NCI-H1417 treated with DMSO at 0.1 percent for 48 hours (cell line): ENCODE results near the gene EHD1.

Experiments used
- DNase-seq: peaks from one replicate; lab custom pipeline; 2025; lab: John Stamatoyannopoulos, UW

EHD1 gene

DNA sequence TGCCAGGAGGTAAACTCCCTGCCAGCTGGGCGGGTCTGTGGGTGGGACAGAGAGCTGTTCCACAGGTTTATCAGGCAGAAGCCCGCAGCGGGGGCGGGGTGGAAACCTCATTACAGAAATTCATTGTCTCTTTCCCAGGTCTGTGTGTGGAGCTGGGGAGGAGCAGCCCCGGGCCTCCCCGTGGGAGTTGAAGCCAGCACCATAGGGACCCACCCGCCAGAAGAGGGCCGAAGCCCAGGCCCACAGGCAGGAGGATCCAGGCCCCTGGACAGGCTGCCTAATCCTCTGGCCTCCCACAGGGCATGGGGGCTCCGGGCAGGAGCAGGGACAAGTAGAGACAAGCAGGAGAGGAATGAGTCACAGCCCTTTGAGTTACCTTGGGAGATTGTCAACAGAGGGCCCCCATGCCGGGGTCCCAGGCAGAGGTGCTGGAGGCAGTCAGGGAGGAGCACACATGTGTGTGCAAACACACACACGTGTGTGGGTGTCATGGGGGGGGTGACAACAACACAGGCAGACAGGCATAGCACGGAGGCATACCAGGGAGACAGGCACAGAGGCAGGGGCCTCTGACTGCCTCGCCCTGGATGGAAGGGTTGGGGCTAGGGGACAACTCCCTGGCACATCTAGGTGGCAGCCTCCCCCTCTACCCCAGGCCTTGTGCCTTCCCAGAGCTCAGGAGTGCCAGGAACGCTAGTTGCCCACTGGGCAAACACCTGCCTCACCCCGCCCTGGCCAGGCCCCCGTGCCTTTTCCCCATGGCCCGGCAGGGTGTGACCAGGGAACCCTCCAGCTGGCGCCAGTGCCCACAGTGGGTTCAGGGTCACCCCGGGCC lies 35.4 kb downstream of the EHD1 start:
- no peak for DNase-seq

DNA sequence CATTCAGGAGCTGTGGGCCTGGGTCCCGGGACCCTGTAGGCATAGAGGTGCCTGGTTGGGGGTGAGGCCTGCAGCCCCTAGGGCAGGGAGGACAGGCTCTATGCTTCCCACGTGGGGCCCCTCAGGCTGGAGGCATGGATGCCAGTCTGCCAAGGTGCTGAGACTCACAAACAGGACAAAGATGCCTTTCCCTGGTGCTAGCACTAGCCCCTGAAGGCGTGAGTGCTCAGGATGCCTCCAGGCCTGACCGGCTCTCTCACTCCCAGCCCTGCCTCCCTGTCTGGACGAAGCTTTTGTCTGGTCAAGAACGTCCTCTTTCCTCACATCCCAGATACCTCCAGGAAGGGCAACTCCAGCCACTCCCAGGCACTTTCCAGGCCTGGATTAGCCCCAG lies 36.1 kb downstream of the EHD1 start:
- no peak for DNase-seq

DNA sequence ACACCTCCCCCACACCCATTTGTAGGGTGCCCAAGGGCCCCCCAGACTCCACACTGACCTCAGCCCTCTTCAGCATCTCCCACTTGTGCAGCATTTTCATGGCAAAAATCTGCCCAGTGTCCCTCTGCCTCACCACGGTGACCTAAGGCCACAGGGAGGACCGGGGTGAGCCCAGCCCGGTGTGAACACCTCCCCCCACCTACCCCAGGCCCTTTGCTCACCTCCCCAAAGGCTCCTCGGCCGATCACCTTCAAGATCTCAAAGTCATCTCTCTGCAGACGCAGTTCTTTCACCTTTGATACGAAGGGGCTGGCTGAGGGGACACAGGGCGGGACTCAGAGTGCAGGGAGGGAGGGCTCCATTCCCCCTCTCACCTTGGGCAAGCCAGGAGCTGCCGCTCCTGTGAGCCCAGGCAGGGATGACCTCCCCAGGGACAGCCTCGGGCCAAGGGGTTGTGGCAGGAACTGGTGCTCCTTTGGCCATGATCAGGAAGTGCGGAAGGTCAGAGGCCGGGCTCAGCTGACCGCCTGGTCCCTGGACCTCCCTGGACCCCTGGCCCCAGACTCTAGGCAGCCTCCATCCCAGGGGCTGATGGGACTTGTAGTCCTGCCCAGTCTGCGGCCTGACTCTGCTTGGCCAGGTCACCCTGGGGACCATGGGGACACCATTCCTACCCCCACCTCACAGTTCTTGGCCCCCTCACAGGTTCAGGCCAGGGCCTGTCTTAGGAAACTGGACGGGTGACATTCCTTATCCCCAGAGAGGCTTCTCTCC lies 36.6 kb downstream of the EHD1 start:
- no peak for DNase-seq

DNA sequence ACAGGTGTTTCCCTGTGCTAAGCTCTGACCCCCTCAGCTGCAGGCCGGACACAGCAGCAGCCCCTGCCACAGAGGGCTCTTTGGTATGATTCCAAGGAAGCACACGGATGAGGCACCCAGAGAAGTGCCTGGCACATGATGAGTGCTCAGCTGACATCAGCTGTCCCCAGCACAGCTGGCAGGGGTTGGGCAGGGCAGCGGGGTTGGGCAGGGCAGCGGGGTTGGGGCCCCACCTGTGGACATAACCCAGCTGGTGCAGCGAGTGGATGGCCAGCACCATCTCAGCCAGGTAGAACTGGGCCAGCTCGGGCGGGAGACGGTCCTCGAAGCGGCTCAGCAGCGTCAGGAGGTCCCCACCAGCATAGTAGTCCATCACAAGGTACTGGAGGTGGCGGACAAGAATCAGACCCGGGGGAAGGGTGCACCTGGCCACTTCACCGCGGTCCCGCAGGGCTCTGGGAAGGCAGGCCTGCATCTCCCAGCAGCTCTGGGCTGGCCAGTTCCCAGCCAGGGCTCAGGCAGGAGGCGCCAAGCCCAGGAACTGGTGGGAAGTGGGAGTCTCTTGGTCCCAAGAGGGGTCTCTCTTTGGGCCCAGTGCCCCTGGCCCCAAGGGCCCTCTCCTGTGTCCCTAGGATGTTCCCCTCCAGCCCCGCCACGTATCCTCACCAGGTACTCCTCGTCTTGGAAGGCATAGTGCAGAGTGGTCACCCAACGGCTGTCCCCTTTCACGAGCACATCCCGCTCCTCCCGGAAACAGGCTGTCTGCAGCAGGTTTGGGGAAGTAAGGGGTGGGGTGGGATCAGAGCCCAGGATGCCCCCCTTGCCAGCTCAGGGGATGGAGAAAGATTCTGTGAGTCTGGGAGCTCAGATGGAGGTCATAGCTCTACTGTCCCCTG lies 38.3 kb downstream of the EHD1 start:
- no peak for DNase-seq

DNA sequence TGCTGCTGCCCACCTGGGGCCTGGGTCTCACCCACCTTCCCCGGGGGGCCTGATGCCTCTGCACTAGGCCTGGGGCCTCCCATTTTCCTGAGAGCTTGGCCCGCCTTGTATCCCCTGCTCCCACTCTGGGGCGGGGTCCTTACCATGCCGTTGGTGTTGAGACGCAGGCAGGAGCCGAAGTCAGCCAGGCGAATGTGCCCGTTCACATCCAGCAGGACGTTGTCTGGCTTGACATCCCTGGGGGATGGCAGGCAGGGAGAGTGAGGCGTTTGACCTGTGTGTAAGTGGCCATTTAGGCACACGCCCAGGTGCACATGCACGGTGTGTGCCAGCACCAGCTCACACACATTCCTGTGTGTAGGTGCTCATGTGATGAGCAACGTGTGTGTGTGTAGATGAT lies 39.1 kb downstream of the EHD1 start:
- DNase-seq: no peak

DNA sequence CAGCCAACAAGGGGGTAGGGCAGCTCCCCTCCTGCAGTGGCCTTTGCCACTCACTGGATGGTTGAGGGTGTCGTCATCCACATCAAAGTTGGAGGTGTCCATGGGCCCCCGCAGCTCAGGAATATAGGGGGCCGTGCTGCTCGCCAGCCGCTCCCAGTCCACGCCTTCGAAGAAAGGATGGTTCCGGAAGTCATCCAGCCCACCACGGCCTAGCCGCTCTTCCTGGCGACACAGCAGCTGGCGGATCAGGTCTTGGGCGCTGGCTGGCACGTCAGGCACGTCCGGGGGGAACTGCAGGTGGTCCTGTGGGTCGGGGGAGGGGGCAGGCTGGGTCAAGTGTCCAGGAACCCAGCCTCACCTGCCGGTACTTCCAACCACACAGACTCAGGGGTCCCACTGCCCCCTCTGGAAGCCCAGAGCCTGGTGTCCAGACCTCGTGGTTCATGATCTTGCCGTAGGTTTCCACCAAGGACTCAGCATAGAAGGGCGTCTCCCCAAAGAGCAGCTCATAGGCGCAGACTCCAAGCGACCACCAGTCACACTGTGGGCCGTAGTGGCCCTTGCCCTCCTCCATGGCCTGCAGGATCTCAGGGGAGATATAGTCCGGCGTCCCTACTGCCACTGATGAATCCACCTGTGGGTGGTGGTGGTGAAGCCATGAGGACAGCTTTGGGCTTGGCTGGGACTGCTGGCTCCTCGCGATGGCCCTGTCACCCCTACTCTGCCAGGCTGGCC lies 39.7 kb downstream of the EHD1 start:
- no peak for DNase-seq

DNA sequence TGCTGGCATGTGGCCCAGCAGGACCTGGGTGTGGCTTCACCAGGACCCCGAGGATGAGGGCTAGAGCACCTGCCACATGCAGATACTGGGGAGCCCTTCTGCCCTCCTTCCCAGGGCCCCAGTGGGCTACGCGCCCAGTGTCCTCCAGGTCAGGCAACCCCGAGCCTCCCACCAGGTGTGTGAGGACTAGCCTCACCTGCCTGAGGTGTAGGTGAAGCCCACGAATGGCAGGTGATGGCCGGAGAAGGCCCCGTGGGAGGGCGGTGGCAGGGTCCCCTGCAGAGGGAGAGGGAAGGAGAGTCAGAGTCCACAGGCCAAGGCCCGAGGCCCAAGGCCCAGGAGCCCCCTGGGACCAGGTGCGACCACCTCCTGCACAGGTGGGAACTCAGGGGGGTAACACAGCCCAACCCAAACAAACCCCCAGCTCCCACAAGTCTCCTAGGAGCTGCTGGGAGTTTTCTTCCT lies 40.5 kb downstream of the EHD1 start:
- no peak for DNase-seq

DNA sequence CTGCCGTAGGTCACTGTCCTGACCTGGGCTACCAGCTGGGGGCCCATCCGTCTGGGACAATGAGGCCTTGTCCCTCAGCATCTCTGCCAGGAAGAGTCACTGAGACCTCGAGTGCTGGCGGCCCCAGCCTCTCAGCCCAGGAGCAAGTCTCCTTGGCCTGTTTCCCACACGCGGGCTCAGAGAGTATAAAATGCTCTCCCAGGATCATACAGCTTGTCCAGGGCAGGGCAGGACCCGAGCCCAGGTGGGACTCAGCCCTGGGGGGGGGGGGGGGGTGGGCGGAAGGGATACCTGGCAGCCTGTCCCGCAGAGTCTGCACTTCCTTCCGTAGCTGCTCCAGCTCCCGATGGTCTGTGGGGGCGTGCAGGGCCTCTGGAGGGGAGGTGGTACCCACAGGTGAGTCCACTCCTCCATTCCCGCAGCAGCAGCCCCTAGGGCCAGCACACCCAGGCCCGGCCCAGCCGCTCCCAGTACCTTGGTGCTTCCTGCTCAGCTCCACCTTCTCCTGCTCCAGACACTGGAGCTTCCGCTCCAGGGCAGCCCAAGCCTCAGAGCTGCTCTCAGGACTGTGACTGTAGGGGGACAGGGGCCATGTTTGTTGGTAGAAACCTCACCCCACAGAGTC lies 41.9 kb downstream of the EHD1 start:
- no peak for DNase-seq

DNA sequence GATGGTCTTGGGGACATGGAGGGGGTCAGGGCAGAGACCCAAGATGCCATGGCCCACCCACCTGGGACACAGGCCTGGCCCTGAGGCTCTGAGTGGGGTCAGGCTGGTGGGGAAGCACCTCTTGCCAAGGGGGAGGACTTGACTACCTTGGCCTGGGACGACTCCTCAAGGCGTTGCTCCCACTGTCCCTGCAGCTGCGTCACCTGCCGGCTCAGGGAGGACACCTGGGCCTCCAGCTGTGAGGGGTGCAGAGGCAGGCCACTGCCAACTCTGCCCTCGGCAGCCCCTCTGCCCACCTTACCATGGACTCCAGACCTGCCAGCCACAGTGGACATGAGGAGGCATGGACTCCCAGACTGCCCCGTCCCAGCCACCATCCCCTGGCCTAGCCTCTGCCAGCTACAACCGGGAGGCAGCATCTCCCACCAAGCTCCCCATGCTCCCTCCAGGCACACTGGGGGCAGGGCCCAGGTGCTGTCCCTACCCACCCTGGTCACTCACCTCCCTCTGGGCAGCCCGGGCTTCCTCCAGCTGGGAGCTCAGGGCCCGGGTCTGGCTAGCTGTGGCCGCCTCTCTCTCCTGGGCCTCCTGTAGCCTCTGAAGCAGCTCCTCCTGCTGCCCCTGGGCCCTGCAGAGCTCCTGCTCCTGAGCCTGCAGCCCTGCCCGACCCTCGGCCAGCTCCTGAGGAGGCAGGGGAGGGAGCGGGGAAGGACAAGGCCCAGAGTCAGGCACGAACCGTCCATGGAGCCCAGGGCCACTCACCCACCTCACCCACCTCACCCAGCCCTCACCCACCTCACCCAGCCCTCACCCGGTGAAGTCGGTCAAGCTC lies 42.6 kb downstream of the EHD1 start:
- no peak for DNase-seq

DNA sequence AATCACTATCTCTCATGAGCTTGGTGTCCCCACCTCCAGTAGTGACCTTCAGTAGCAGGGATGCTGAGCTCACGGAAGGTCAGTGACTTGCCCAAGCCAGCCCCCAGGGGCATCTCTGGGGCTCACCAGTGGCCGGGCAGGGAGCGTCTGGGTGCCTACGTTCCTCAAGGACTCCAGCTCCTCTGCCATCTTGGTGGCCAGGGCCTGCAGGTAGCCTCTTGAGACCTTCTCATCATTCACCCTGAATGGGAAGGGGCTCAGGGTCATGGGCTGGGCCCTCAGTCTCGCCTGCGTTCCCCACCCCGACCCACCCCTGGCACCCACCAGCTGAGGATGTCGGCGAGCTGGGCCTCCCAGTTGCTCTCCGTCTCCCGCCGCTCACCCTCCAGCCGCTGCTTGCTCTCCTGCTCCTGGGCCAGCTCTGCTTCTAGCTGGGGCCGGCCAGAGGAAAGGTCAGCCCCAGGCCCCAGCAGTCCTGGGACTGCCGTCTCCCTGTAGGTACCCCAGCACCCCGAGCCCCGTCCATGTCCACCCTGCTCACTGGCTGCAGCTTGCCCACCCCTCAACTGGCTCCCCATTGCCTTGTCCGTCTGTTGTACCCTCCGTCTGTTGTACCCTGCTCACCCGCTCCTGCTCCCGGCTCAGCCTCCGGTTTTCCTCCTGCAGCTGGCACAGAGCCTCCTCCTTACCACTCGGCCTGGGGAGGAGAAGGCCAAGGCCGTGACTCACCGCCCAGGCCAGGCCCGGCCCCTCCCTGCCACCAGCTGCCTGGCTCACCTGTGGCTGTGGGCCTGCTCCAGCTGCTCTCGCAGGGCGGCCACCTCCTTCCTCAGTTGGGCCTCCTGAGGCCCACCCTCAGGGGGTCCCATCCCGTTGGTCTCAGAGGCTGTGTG lies 43.5 kb downstream of the EHD1 start:
- DNase-seq: no peak

DNA sequence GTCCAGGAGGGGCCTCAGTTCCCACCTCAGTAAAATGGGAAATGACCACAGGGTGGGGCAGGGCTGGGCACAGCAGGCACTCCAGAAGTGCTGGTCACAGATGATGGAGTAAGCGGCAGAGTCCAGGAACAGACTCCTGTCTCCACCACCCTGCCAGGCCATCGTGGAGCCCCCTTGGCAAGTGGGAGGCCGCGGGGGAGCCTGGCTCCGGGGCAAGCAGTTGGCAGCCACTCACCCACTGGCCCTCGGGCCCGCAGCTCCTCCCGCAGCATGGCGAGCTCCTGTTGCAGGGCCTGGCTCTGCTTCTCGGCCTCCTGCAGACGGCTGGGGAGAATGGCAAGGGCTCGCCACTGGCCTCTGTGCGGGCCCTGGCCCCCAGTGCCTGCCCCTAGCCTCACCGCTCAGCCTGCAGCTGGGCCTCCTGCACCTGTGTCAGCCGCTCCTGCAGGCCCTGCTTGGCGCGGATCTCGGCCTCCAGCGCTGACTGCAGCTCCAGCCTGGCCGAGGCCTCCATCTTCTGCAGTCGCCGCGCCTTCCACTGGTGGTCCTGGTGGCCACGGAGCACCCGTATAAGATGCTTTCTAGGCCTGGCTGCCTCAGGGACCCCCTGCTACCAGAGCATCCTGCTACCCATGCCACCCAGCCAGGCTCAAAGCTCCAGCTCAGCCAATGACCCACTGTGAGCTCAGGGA lies 44.2 kb downstream of the EHD1 start:
- DNase-seq: no peak

DNA sequence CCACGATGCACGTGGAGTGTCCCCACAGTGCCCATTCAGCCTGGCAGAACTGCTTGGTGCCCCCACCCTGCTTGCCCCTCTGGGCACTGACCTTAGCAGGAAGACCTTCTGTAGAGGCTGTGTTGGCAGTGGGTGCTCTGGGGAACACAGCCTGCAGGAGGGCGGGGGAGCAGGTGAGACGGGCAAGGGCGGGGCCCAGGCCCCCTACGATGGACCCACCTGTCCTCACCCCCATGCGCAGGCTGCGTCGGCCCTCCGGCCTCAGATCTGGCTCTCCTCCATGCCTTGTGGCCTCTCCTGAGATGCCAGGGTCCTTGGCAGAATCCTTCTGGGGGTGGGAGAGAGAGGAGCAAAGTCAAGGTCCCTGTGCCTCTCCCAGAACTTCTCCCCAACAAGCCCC lies 44.9 kb downstream of the EHD1 start:
- DNase-seq: no peak

DNA sequence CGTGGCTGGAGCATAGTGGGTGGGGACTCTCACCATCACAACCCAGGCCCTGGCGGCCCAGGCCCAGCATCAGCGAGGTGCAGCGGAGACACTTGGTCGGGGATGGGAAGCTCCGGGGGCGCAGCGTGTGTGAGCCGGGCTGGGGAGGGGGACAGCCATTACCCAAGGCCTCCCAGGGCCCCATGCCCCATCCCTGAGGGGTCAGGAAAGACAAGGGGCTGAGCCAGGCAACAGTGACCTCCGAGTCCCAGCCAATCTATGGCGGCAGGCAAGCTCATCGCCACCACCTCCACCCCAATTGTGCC lies 45.3 kb downstream of the EHD1 start:
- DNase-seq: no peak

DNA sequence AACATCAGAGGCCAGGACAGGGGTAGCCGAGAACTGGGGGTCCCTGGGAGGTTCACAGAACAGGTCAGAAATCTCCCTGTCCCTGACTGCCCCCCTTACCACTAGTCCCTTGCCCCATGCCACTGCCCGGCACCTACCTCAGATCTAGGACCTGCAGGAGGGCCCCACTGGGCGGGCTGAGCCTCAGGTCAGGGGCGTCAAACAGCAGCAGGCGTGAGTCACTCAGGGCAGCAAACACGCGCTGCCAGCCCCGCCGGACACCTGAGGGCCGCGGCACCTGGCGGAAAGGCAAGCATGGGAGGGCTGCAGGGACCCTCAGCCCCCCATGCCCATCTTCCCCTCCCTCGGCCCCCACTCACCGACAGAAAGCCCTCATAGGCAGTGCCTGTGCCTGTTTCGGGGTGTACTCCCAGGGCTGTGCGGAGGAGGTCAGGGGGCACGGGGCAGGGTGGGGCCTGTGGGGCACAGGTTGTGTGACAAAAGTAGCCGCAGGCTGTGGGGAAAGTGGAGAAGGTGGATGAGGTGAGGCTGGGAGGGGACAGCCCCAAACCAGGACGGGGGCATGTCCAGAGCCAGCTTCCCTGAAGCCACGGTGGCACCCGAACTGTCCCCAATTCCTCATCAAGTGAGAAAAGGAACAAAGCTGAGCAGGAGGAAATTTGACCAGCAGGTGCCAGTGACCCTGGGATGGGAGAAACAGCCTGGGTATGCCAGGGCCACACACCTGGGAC lies 45.8 kb downstream of the EHD1 start:
- no peak for DNase-seq

DNA sequence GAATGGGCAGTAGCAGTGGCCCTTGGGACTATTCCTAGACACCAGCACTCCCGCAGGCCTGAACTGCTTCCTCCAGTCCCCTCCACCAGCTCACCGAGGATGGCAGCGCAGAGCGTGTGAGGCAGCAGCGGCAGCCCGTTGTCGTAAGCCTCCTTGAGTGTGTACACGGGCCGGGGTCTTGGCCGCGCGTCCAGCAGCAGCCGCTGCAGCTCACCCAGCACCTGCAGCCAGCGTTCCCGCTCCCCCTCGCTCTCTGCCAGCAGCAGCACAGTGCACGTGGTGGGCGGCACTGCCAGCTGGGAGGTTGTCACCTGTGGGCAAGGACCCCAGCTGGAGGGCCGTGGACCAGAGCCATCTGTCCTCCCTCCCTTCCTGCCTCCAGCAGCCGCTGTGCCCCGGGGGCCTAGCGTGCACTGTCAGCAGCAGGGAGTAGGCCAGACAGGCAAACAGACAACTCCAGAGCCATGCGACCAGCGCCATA lies 47.0 kb downstream of the EHD1 start:
- DNase-seq: no peak

DNA sequence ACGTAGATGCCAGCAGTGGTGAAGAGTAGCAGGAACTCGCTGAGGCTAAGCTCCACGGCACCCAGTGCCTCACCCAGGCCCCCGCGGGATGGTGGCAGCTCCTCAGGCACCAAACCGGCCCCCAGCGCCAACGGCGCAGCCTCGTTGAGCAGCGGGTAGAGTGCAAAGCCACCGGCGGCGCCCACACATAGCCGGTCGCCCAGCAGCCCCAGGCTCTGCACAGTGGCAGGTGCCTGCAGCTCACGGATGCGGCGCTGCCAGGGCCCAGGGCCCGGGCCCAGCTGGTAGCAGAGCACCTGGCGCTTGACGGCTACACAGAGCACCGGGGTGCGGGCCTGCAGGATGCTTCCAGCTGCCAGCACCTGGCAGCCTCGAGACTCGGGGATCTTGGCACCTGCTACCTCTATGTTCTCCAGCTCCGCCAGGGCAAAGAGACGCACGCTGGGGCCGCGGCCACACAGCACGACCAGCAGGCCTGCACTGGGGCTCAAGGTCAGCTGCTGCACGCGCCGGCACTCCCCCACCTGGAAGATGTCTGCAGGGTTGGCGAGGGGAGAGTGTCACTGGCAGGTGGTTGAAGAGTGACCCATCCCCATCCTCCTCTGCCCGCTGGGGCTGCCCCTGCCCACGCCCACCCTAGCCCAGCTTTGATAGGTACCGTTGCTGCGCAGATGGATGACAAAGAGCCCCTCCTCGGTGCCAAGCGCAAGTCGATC lies 48.7 kb downstream of the EHD1 start:
- no peak for DNase-seq

DNA sequence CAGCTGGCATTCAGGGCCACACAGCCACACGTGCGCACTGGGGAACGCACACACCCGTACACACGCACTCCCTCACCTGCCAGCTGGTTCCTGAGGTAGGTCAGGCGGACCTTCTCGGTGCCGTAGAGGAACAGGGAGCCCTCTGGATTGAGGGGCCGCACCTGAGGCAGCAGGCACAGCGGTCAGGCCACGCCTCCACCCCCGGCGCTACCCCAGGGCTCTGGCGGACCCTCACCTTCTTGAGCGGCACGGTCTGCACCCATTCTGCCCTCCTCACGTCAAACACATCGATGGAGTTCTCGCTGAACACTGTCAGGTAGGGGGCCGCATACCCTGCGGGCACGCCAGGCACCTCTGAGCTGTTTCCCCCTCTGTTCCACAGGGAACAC lies 51.0 kb downstream of the EHD1 start:
- no peak for DNase-seq
